Measurements from ENCODE around the gene ORM2. TPM values are rescaled to one million over a fixed set of nuclear protein-coding genes. Genes with fewer than 3 reads are reported as not detected.
A peak's percentile ranks its signal among the peaks of the same experiment; 100 is the strongest.

ORM2 gene
- total and polyA plus RNA-seq, 2 donors (not counting 1 experiment from before 2014, with no cell fraction given): not detected

- TF ChIP-seq EZH2 (IDR thresholded peaks at IDR 0.05; ENCODE audit: borderline replicate concordance, insufficient read depth, low read depth, low read length, poor library complexity, severe bottlenecking): no peak
- TF ChIP-seq CTCF (IDR thresholded peaks at IDR 0.05): no peak
- H3K27me3 Mint-ChIP-seq: no peaks in the 10 kb centered on the region
- peaks cover 91% of the 10 kb centered on the region for H3K4me1 Mint-ChIP-seq
- H3K4me1 ChIP-seq (ENCODE audit: control insufficient read depth in 2 of 2, insufficient read depth in 2 of 2, low read length in 2 of 2): peaks cover 86 to 96% of the 10 kb centered on the region in 2 donors
- peak overlapping the region; percentile 75 for H3K4me2 ChIP-seq (replicated peaks; ENCODE audit: low read depth, low read length, poor library complexity, severe bottlenecking)
- peak overlapping the region; percentile 97 for H3K27ac Mint-ChIP-seq
- CTCF ChIA-PET: interaction anchor here (0.7 to 5.6 kb wide), 12 partner anchors 8 to 135 kb away, joined by 3 to 85 read pairs (median 4); partner anchors contain the start of gene AKNA
- 0% methylated on average over 4 of the region's 9 CpGs for WGBS (ENCODE audit: insufficient coverage)
- H3K9me3 Mint-ChIP-seq (ENCODE audit: insufficient read depth): no peaks in the 10 kb centered on the region
- no peaks in the 10 kb centered on the region for H3K27me3 ChIP-seq (replicated peaks in 1 of 4; ENCODE audit: control extremely low read depth in 1 of 4, control insufficient read depth in 3 of 4, insufficient read depth in 4 of 4, low read length in 3 of 4)
- ATAC-seq (ENCODE audit: low read depth) (peak; percentile 93), DNase-seq (peak; percentile 96)
- H2AFZ ChIP-seq (ENCODE audit: insufficient read depth, low read depth, low read length, poor library complexity, severe bottlenecking): no peak overlapping the region
- peaks cover 2 to 88% of the 10 kb centered on the region in 2 experiments for H3K36me3 ChIP-seq (replicated peaks in 1 of 2; ENCODE audit: control extremely low read depth in 1 of 2, control insufficient read depth in 1 of 2, extremely low read depth in 1 of 2, insufficient read depth in 2 of 2, low read length in 1 of 2)
- H3K9ac ChIP-seq (ENCODE audit: low read length): peak overlapping the region; percentile 38
- intact Hi-C loops (cut with micrococcal nuclease): loop anchor here (1.0 to 5.0 kb wide), 5 partner anchors 9 to 79 kb away; no protein-coding TSS in a partner anchor
- POLR2A ChIA-PET: interaction anchor here (0.7 to 5.1 kb wide), 17 partner anchors 9 to 598 kb away, joined by 3 to 135 read pairs (median 5); partner anchors contain the start of gene AKNA
- peak overlapping the region; percentile 79 for H3K4me3 Mint-ChIP-seq
- H3K27ac ChIP-seq (ENCODE audit: low read length in 2 of 2): peak overlapping the region; percentile 92 to 95
- peaks cover 60% of the 10 kb centered on the region for H3K79me2 ChIP-seq (ENCODE audit: control insufficient read depth, insufficient read depth, low read length)
- peaks cover 13% of the 10 kb centered on the region for H4K20me1 ChIP-seq (ENCODE audit: control insufficient read depth, insufficient read depth, low read length, poor library complexity, severe bottlenecking)
- H3K4me3 ChIP-seq (ENCODE audit: control extremely low read depth in 1 of 5, extremely low read depth in 1 of 5, insufficient read depth in 1 of 5, low read depth in 2 of 5, low read length in 4 of 5): peak overlapping the region in 3 of 5 experiments; percentile 13 to 33 (median 19)
- no peaks in the 10 kb centered on the region for H3K9me3 ChIP-seq (ENCODE audit: control extremely low read depth in 1 of 3, control insufficient read depth in 2 of 3, insufficient read depth in 1 of 3, low read length in 2 of 3)
Measured at GRCh38 chr9:114372921-114373448, 43.3 kb downstream of the ORM2 start.
